Tibial artery (tissue), 4 donors: ENCODE data around the gene CTNNA2.

ENCODE experiments used
- DNase-seq, 2 donors: peaks; one replicate each; pipeline ENCODE4 v3.0.0-alpha.2; 2019
- H3K27ac ChIP-seq, 2 donors: fragments of 200-600 bp; sonication (generic) in 1 of 2; 1 replicate in 1 of 2; 2 replicates in 1 of 2; pipeline ENCODE4 v1.5.1; 2018 to 2019; ENCODE audit warnings: mild to moderate bottlenecking in 1 of 2
- H3K27me3 ChIP-seq, 2 donors: fragments of 200-600 bp; sonication (generic) in 1 of 2; one replicate each; pipeline versions ENCODE4 v1.5.1 to v1.6.0; 2016 to 2019
- H3K36me3 ChIP-seq, 3 donors: fragments of 200-600 bp; sonication (generic) in 2 of 3; one replicate each; pipeline ENCODE4 v1.5.1; 2016 to 2019; ENCODE audit warnings: mild to moderate bottlenecking in 2 of 3
- H3K4me1 ChIP-seq, 4 donors: fragments of 200-600 bp; sonication (generic) in 2 of 4; 1 replicate in 3 of 4; 2 replicates in 1 of 4; pipeline ENCODE4 v1.5.1; 2016 to 2019
- H3K4me3 ChIP-seq, 2 donors: fragments of 200-600 bp; sonication (generic) in 1 of 2; 1 replicate in 1 of 2; 2 replicates in 1 of 2; pipeline ENCODE4 v1.5.1; 2018 to 2019; ENCODE audit warnings: mild to moderate bottlenecking in 2 of 2
- H3K9me3 ChIP-seq, 3 donors: fragments of 200-600 bp; sonication (generic) in 1 of 3; one replicate each; pipeline ENCODE4 v1.5.1; 2016 to 2019
- CTCF ChIP-seq, 2 experiments: fragments of 200-600 bp in 1 of 2; fragments of 450-650 bp in 1 of 2; IDR thresholded peaks; one replicate each; pipeline ENCODE4 v1.5.1; 2017 to 2019; ENCODE audit warnings: antibody characterized with exemption in 2 of 2, mild to moderate bottlenecking in 1 of 2, moderate library complexity in 1 of 2
- intact Hi-C: fragments of 100-400 bp; cut with DNase I; formaldehyde crosslinking; loops from one replicate; pipeline ENCODE4 v1.15.0; 2023; ENCODE audit warnings: low total_unique reads

CTNNA2 gene

GRCh38 chr2:79916285-79916684 is 403.4 kb downstream of the CTNNA2 start:
- TF ChIP-seq CTCF (IDR thresholded peaks at IDR 0.05), result no peak
- no peaks in the 10 kb centered on the region for H3K36me3 ChIP-seq
- intact Hi-C loops, result no loop called here

GRCh38 chr2:79920512-79921076 is 407.7 kb downstream of the CTNNA2 start:
- DNase-seq, result no peak
- Histone ChIP-seq H3K36me3 (no peaks in the 10 kb centered on the region), H3K9me3 (no peaks in the 10 kb centered on the region), H3K27me3 (no peaks in the 10 kb centered on the region), H3K4me1 (no peaks in the 10 kb centered on the region), H3K4me3 (no peak overlapping the region), H3K27ac (no peak overlapping the region)
- no peak for TF ChIP-seq CTCF (IDR thresholded peaks at IDR 0.05)
- intact Hi-C loops, result no loop called here

More at GRCh38 chr2:79916285-79916684, 403.4 kb downstream of the CTNNA2 start:
- Histone ChIP-seq H3K27me3 (no peaks in the 10 kb centered on the region), H3K4me1 (no peaks in the 10 kb centered on the region), H3K4me3 (no peak overlapping the region), H3K9me3 (no peaks in the 10 kb centered on the region), H3K27ac (no peak overlapping the region)
- no peak for DNase-seq

- Histone ChIP-seq H3K27ac (no peak overlapping the region), H3K9me3 (no peaks in the 10 kb centered on the region), H3K4me3 (no peak overlapping the region), H3K36me3 (no peaks in the 10 kb centered on the region), H3K27me3 (peaks cover 0 to 7% of the 10 kb centered on the region in 2 donors), H3K4me1 (no peaks in the 10 kb centered on the region)
- intact Hi-C loops, result no loop called here
- no peak for TF ChIP-seq CTCF (IDR thresholded peaks at IDR 0.05)
- DNase-seq, result no peak
Measured at GRCh38 chr2:79929624-79930023, 416.8 kb downstream of the CTNNA2 start.

- intact Hi-C loops, result no loop called here
- no peaks in the 10 kb centered on the region for H3K9me3 ChIP-seq
- no peak for TF ChIP-seq CTCF (IDR thresholded peaks at IDR 0.05)
- no peak for DNase-seq
- no peaks in the 10 kb centered on the region for H3K36me3 ChIP-seq
- peaks cover 0 to 4% (median 0%) of the 10 kb centered on the region in 4 donors for H3K4me1 ChIP-seq
- H3K4me3 ChIP-seq, result no peak overlapping the region
- no peak overlapping the region for H3K27ac ChIP-seq
- H3K27me3 ChIP-seq, result peaks cover 0 to 7% of the 10 kb centered on the region in 2 donors
Measured at GRCh38 chr2:79935046-79935732, 422.3 kb downstream of the CTNNA2 start.

GRCh38 chr2:79935771-79936657 is 423.2 kb downstream of the CTNNA2 start:
- Histone ChIP-seq H3K9me3 (no peaks in the 10 kb centered on the region), H3K27me3 (peaks cover 0 to 7% of the 10 kb centered on the region in 2 donors), H3K27ac (no peak overlapping the region), H3K36me3 (no peaks in the 10 kb centered on the region), H3K4me1 (peaks cover 0 to 4% (median 0%) of the 10 kb centered on the region in 4 donors), H3K4me3 (no peak overlapping the region)
- TF ChIP-seq CTCF (IDR thresholded peaks at IDR 0.05), result no peak
- no peak for DNase-seq
- intact Hi-C loops, result no loop called here
